ENCODE measurements around the gene PECR. TPM values are rescaled to one million over a fixed set of nuclear protein-coding genes. Genes with fewer than 3 reads are reported as not detected.

PECR gene
- total and polyA plus RNA-seq, 2 of the 13 experiments (the other 11 are each of a cell fraction or from before 2014, with no cell fraction given): 151 to 153 TPM

DNA sequence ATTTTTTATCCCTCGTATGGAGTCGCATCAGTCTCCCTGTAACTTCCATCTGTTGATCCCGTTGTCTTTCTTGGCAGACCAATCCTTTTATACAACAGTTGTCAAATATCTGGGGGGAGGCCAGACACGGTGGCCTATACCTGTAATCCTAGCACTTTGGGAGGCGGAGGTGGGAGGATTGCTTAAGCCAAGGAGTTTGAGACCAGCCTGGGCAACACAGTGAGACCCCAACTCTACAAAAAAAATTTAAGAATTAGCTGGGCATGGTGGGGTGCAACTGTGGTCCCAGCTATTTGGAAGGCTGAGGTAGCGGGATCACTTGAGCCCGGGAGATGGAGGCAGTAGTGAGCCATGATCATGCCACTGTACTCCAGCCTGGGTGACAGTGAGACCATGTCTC is 29.5 kb upstream of the PECR start:
- Histone ChIP-seq H3K27ac (ENCODE audit: extremely low read length, insufficient read depth, low read length) (no peak overlapping the region), H4K20me1 (ENCODE audit: insufficient read depth, low read length) (no peaks in the 10 kb centered on the region), H3K4me2 (ENCODE audit: low read depth, low read length) (peak overlapping the region; percentile 72), H3K9me3 (ENCODE audit: low read length) (no peaks in the 10 kb centered on the region), H3K27me3 (ENCODE audit: control insufficient read depth in 1 of 2, insufficient read depth in 2 of 2, low read length in 2 of 2) (no peaks in the 10 kb centered on the region; a peak in 1 of 5 replicates), H3K4me3 (replicated peaks in 1 of 3; ENCODE audit: insufficient read depth in 1 of 3, low read depth in 2 of 3, low read length in 3 of 3) (peak overlapping the region in 1 of 3 experiments; percentile 100; a peak in 3 of 6 replicates), H2AFZ (ENCODE audit: low read length) (no peak overlapping the region), H3K9ac (ENCODE audit: insufficient read depth, low read depth, low read length) (peak overlapping the region; percentile 93; the same call in 1 of the 2 replicates), H3K79me2 (ENCODE audit: insufficient read depth, low read length) (peaks cover 50% of the 10 kb centered on the region), H3K36me3 (replicated peaks in 1 of 2; ENCODE audit: control insufficient read depth in 1 of 2, insufficient read depth in 2 of 2, low read length in 2 of 2) (peaks cover 7 to 40% of the 10 kb centered on the region in 2 experiments), H3K4me1 (ENCODE audit: insufficient read depth, low read length) (peaks cover 74% of the 10 kb centered on the region)
- no peak for DNase-seq (ENCODE audit: low spot score)
- TF ChIP-seq ZNF121 (CRISPR knock-in tag; IDR thresholded peaks at IDR 0.05): peak; percentile 86
- TF ChIP-seq, protein P1, sequence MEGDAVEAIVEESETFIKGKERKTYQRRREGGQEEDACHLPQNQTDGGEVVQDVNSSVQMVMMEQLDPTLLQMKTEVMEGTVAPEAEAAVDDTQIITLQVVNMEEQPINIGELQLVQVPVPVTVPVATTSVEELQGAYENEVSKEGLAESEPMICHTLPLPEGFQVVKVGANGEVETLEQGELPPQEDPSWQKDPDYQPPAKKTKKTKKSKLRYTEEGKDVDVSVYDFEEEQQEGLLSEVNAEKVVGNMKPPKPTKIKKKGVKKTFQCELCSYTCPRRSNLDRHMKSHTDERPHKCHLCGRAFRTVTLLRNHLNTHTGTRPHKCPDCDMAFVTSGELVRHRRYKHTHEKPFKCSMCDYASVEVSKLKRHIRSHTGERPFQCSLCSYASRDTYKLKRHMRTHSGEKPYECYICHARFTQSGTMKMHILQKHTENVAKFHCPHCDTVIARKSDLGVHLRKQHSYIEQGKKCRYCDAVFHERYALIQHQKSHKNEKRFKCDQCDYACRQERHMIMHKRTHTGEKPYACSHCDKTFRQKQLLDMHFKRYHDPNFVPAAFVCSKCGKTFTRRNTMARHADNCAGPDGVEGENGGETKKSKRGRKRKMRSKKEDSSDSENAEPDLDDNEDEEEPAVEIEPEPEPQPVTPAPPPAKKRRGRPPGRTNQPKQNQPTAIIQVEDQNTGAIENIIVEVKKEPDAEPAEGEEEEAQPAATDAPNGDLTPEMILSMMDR (CRISPR knock-in tag; IDR thresholded peaks at IDR 0.05): 0 out of 2 replicates have a peak, but pooled peaks have one; percentile 16
- no peak for TF ChIP-seq LCORL (IDR thresholded peaks at IDR 0.05)
- TF ChIP-seq LCORL (CRISPR knock-in tag; IDR thresholded peaks at IDR 0.05): no peak
- TF ChIP-seq NCOR1 (IDR thresholded peaks at IDR 0.05; ENCODE audit: borderline replicate concordance, low read length): no peak
- TF ChIP-seq BHLHE40 (IDR thresholded peaks at IDR 0.05; ENCODE audit: low read length): no peak
- no peak for TF ChIP-seq SYNCRIP (IDR thresholded peaks at IDR 0.05; ENCODE audit: insufficient read depth, low read depth, low read length)
- in situ Hi-C loops (cut with HindIII; ENCODE audit: extremely low pct_ligation_motif_present, low pct_unique_long_range_greater_than_20kb): no loop called here
- intact Hi-C loops (cut with micrococcal nuclease; ENCODE audit: unreplicated experiment): loop anchor here (2.0 to 5.0 kb wide), 3 partner anchors 30 to 391 kb away; no protein-coding TSS in a partner anchor
- 90% methylated on average over 7 of the region's 7 CpGs for WGBS (ENCODE audit: low lambda C conversion rate)
- no TSS peak for BruUV-seq (replicated peaks)
- no peak for FAIRE-seq
- no peak for ATAC-seq
- CTCF ChIA-PET (ENCODE audit: low intra/inter-chr PET ratio, low total read pairs): no interaction called here
- POLR2A ChIA-PET: interaction anchor here (1.1 to 6.9 kb wide), 2 partner anchors 9 to 29 kb away, joined by 3 to 131 read pairs; partner anchors contain the start of genes PECR and TMEM169
